NCI-H1092 treated with DMSO at 0.1 percent for 48 hours (cell line): ENCODE results near the gene XRCC5.
"Not testable (repeated sequence)": the region's sequence is repeated elsewhere in the genome, so short reads cannot be mapped to it uniquely, and the experiment has no call there.

Experiments
- DNase-seq: peaks from one replicate; lab custom pipeline; 2025; lab: John Stamatoyannopoulos, UW

XRCC5 gene

GRCh38 chr2:216119146-216119545, 10.0 kb downstream of the XRCC5 start:
- no peak for DNase-seq

GRCh38 chr2:216119986-216120385, 10.8 kb downstream of the XRCC5 start:
- DNase-seq, result no peak

GRCh38 chr2:216121255-216121654, 12.1 kb downstream of the XRCC5 start:
- DNase-seq, result no peak

- no peak for DNase-seq
These were observed 17.8 kb downstream of the XRCC5 start for GRCh38 chr2:216126943-216127342.

GRCh38 chr2:216130346-216130971, 21.3 kb downstream of the XRCC5 start:
- DNase-seq, result no peak

GRCh38 chr2:216131175-216131926, 22.2 kb downstream of the XRCC5 start:
- no peak for DNase-seq

- DNase-seq, result no peak
These were observed 23.4 kb downstream of the XRCC5 start for GRCh38 chr2:216132585-216132984.

- no peak for DNase-seq
These were observed 24.2 kb downstream of the XRCC5 start for GRCh38 chr2:216133397-216133796.

GRCh38 chr2:216134958-216135541, 25.9 kb downstream of the XRCC5 start:
- DNase-seq, result no peak

- no peak for DNase-seq
These were observed 30.7 kb downstream of the XRCC5 start for GRCh38 chr2:216139884-216140283.

- not testable (repeated sequence) for DNase-seq
These were observed 32.4 kb downstream of the XRCC5 start for GRCh38 chr2:216141516-216141915.

GRCh38 chr2:216142540-216142939, 33.4 kb downstream of the XRCC5 start:
- DNase-seq, result no peak

GRCh38 chr2:216144372-216144771, 35.2 kb downstream of the XRCC5 start:
- DNase-seq, result no peak

- no peak for DNase-seq
These were observed 35.7 kb downstream of the XRCC5 start for GRCh38 chr2:216144857-216145256.

GRCh38 chr2:216146573-216146972, 37.4 kb downstream of the XRCC5 start:
- DNase-seq, result no peak

- DNase-seq, result no peak
These were observed 38.3 kb downstream of the XRCC5 start for GRCh38 chr2:216147172-216148131.

GRCh38 chr2:216148983-216149382, 39.8 kb downstream of the XRCC5 start:
- no peak for DNase-seq

GRCh38 chr2:216149741-216150140, 40.6 kb downstream of the XRCC5 start:
- DNase-seq, result no peak

- no peak for DNase-seq
These were observed 42.3 kb downstream of the XRCC5 start for GRCh38 chr2:216151313-216152025.

GRCh38 chr2:216155954-216156353, 46.8 kb downstream of the XRCC5 start:
- DNase-seq, result no peak

- no peak for DNase-seq
These were observed 47.7 kb downstream of the XRCC5 start for GRCh38 chr2:216156822-216157221.

- DNase-seq, result no peak
These were observed 50.0 kb downstream of the XRCC5 start for GRCh38 chr2:216159144-216159543.
